Small intestine (tissue), 7 donors: ENCODE data around the gene DHRSX. TPM values are rescaled to one million over a fixed set of nuclear protein-coding genes. Genes with fewer than 3 reads are reported as not detected.
"Not testable (repeated sequence)": the region's sequence is repeated elsewhere in the genome, so short reads cannot be mapped to it uniquely, and the experiment has no call there.

Source experiments
- DNase-seq, 2 donors: peaks; one replicate each; pipeline versions ENCODE4 v3.0.0 to v3.0.0-alpha.2; 2013
- FAIRE-seq: peaks from 2 replicates; lab custom pipeline; 2012; peaks lifted over from hg19 to GRCh38; lab: Jason Lieb, UNC
- H3K27ac ChIP-seq, 3 donors: one replicate each; pipeline ENCODE4 v1.5.1; 2013; ENCODE audit warnings: low read length in 2 of 3, mild to moderate bottlenecking in 2 of 3, control low read depth in 1 of 3, inconsistent platforms in 1 of 3, low read depth in 1 of 3, moderate library complexity in 1 of 3
- H3K27me3 ChIP-seq, 3 donors: one replicate each; pipeline ENCODE4 v1.6.1; 2013; ENCODE audit warnings: low read length in 3 of 3, inconsistent platforms in 1 of 3; ENCODE audit not compliant: control insufficient read depth in 3 of 3, insufficient read depth in 3 of 3
- H3K36me3 ChIP-seq, 3 donors: one replicate each; pipeline ENCODE4 v1.6.1; 2013; ENCODE audit warnings: low read length in 3 of 3, inconsistent platforms in 1 of 3, low read depth in 1 of 3, mild to moderate bottlenecking in 1 of 3, moderate library complexity in 1 of 3; ENCODE audit not compliant: control insufficient read depth in 3 of 3, insufficient read depth in 2 of 3
- H3K4me1 ChIP-seq, 3 donors: one replicate each; pipeline ENCODE4 v1.6.1; 2013; ENCODE audit warnings: low read length in 2 of 3, inconsistent platforms in 1 of 3, low read depth in 1 of 3, mild to moderate bottlenecking in 1 of 3, moderate library complexity in 1 of 3; ENCODE audit not compliant: control insufficient read depth in 3 of 3, insufficient read depth in 2 of 3
- H3K4me3 ChIP-seq, 3 donors: one replicate each; pipeline ENCODE4 v1.5.1; 2013; ENCODE audit warnings: low read length in 3 of 3, control low read depth in 1 of 3, inconsistent platforms in 1 of 3, low read depth in 1 of 3, mild to moderate bottlenecking in 1 of 3, moderate library complexity in 1 of 3
- H3K9me3 ChIP-seq, 2 donors: one replicate each; pipeline ENCODE4 v1.6.1; 2013; ENCODE audit warnings: low read depth in 1 of 2, low read length in 1 of 2; ENCODE audit not compliant: control insufficient read depth in 2 of 2, insufficient read depth in 1 of 2
- WGBS, 3 donors: extraction: QIAGEN DNeasy Blood & Tissue Kit; methylation state at CpG; one replicate each; pipeline ENCODE4 v1.1.7; 2013; 5-methylcytosine and 5-hydroxymethylcytosine counted together
- polyA plus RNA-seq, 4 donors: library from polyadenylated mRNA; stranded (reverse) in 3 of 4; unstranded in 1 of 4; fragments of 200-250 nt in 3 of 4; fragments of 120-200 nt in 1 of 4; gene quantifications; one replicate each; pipeline versions ENCODE4 v1.2.1 to v1.2.3, GENCODE V29; 2013
- donor health status: healthy with polysubstance abuse.
- donor health status: control.
- donor health status: control.
- donor health status: Bipolar disorder and iron deficiency.
- donor health status: healthy.

DHRSX gene
- polyA plus RNA-seq, 4 donors, result 7.2 to 25.2 (median 12.1) TPM

DNA sequence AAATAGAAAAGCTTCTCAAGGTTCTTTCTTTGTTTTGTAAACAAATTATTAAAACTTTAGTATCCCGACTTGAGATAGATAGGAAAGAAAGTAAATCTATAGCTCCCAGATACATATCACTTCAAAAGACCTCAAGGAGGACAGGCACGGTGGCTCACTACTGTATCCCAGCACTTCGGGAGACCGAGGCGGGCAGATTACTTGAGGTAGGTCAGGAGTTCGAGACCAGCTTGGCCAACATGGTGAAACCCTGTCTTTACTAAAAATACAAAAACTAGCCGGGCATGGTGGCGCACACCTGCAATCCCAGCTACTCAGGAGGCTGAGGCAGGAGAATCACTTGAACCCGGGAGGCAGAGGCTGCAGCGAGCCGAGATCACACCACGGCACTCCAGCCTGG, 260.0 kb downstream of the DHRSX start:
- not testable (repeated sequence) for H3K27ac ChIP-seq, H3K4me3 ChIP-seq, H3K4me1 ChIP-seq, H3K27me3 ChIP-seq, FAIRE-seq, H3K9me3 ChIP-seq, DNase-seq
- WGBS, 3 donors, result 91 to 97% (median 97%) methylated on average over 11 to 12 of the region's 12 CpGs
- peaks cover 2 to 16% (median 2%) of the 10 kb centered on the region in 3 donors for H3K36me3 ChIP-seq

DNA sequence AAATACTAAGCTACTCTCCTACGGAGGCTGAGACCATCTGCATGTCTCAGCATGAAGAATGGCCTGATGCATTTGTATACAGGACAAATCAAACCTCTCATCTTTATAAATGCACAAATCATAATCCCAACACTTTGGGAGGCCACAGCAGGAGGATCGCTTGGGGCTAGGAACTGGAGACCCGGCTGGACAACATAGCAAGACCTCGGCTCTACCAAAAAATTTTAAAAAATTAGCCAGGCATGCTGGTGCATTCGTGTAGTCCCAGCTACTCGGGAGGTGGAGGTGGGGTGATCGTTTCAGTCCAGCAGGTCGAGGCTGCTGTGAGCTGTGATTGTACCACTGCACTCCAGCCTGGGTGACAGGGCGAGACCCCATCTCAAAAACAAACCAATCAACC, 262.8 kb downstream of the DHRSX start:
- H3K27me3 ChIP-seq, result no peaks in the 10 kb centered on the region
- H3K4me3 ChIP-seq, result no peak overlapping the region
- no peak overlapping the region for H3K27ac ChIP-seq
- H3K9me3 ChIP-seq, result peaks cover 0 to 2% of the 10 kb centered on the region in 2 donors
- peaks cover 2 to 16% (median 2%) of the 10 kb centered on the region in 3 donors for H3K36me3 ChIP-seq
- FAIRE-seq (no peak), DNase-seq (no peak)
- WGBS, 3 donors, result 93 to 95% (median 94%) methylated on average over 9 of the region's 9 CpGs
- no peaks in the 10 kb centered on the region for H3K4me1 ChIP-seq

DNA sequence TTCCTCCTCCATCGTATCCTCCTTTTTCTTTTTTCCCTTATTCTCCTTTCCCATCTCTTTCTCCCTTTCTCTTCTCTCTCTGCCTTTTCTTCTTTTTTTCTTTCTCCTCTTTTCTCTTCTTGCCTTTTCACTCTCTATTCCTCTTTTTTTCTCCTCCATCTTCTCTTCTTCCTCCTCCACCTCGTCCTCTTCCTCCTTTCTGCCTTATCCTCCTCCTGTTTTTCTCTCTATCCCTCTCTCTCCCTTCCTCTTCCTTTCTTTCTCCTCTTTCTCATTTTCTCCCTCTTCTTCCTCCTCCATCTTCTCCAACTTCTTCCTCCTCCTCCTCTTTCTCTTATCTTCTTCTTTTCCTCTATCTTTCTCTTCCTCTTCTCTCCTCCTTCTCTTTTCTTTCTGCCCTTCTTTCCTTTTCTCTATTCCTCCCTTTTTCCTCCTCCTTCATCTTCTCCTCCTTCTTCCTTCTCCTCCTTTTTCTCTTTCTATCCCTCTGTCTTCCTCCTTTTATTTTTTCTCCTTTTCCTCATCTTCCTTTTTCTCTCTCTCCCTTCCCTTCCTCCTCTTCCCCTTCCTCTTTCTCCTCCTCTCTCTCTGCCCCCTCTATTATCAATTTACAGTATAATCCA, 269.1 kb downstream of the DHRSX start:
- DNase-seq, result no peak
- FAIRE-seq, result no peak
- Histone ChIP-seq H3K4me3 (no peak overlapping the region), H3K36me3 (peaks cover 0 to 13% (median 2%) of the 10 kb centered on the region in 3 donors), H3K27ac (no peak overlapping the region), H3K9me3 (peaks cover 0 to 10% of the 10 kb centered on the region in 2 donors), H3K4me1 (no peaks in the 10 kb centered on the region), H3K27me3 (no peaks in the 10 kb centered on the region)
- 87 to 93% (median 93%) methylated on average over 2 of the region's 2 CpGs for WGBS, 3 donors

DNA sequence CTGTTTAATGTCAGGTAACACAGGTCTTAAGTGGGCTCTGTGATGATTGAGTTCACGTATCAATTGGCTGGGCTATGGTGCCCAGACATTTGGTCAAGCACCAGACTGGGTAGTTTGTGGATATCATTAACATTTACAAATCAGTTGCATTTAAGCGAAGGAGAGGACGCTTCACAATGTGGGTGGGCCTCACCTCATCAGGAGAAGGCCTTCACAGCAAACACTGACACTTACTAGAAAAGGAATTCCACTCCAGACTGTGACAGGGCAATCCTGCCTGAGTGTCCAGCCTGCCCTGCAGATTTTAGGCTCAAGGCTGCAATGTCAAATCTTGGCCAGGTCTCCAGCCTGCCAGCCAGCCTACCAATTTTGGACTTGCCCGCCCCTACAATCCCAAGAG, 270.3 kb downstream of the DHRSX start:
- Histone ChIP-seq H3K36me3 (peaks cover 0 to 13% (median 0%) of the 10 kb centered on the region in 3 donors), H3K9me3 (peaks cover 0 to 10% of the 10 kb centered on the region in 2 donors), H3K27me3 (no peaks in the 10 kb centered on the region), H3K4me3 (no peak overlapping the region), H3K4me1 (no peaks in the 10 kb centered on the region), H3K27ac (no peak overlapping the region)
- DNase-seq, result no peak
- no peak for FAIRE-seq
- WGBS, 3 donors, result 95 to 96% (median 95%) methylated on average over 4 of the region's 4 CpGs

DNA sequence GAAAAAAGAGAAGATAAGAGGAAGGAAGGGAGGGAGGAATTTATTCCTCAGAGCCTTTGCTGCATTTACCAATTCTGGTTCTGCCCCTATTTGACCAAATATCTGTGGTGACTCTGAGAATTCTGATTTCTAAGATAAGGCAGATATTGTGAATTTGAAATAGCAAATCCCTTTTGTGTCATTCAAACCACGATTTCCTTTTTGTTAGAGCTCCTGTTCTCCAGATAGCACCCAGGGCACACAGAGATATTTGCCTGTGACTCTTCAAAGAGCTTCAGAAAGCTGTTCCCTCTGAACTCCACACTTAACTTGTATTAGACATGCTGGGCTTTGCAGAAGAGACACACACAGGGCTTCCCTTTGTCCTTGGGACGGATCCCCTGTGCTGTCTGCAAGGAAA, 272.2 kb downstream of the DHRSX start:
- peaks cover 0 to 17% (median 0%) of the 10 kb centered on the region in 3 donors for H3K36me3 ChIP-seq
- FAIRE-seq (no peak), DNase-seq (no peak)
- no peaks in the 10 kb centered on the region for H3K4me1 ChIP-seq
- peaks cover 0 to 13% of the 10 kb centered on the region in 2 donors for H3K9me3 ChIP-seq
- no peak overlapping the region for H3K27ac ChIP-seq
- H3K27me3 ChIP-seq, result no peaks in the 10 kb centered on the region
- WGBS, 3 donors, result 70 to 84% (median 75%) methylated on average over 2 of the region's 2 CpGs
- no peak overlapping the region for H3K4me3 ChIP-seq

DNA sequence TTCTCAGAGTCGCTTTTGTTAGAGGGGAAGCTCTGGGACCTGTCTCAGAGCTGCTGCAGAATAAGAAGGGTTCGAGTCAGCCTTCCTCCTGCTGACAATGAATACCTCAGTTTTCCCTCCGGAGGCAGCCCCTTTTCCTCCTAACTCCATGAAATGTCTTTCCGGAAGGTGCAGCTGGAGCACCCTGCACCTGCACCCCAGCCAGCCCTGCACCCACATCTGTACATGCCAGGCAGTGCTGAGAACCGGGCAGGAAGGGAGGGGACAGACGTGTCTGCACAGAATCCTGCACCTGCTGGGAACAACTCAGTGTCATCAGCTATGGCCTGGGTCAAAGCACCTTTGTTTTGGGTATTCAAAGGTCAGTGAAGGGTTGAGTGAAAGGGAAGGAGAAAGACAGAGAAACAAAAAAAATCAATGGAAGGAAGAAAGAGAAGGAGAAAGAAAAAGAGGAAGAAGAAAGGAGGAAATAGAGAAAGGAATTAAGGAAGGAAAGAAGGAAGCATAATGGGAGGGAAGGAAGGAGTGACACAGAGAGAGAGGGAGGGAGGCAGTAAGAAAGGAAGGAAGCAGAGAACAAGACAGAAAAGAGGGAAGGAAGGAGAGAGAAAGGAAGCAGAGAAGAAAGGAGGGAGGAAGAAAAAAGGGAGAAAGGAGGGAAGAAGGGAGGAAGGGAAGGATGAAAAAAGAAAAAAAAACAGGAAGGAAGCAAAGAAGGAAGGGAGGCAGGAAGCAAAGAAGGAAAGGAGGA, 273.7 kb downstream of the DHRSX start:
- WGBS, 3 donors, result 79 to 89% (median 86%) methylated on average over 6 of the region's 6 CpGs
- peaks cover 0 to 27% of the 10 kb centered on the region in 2 donors for H3K9me3 ChIP-seq
- no peak for DNase-seq
- H3K4me3 ChIP-seq, result no peak overlapping the region
- FAIRE-seq, result no peak
- H3K36me3 ChIP-seq, result peaks cover 0 to 20% (median 0%) of the 10 kb centered on the region in 3 donors
- no peak overlapping the region for H3K27ac ChIP-seq
- H3K27me3 ChIP-seq, result no peaks in the 10 kb centered on the region
- H3K4me1 ChIP-seq, result no peaks in the 10 kb centered on the region

DNA sequence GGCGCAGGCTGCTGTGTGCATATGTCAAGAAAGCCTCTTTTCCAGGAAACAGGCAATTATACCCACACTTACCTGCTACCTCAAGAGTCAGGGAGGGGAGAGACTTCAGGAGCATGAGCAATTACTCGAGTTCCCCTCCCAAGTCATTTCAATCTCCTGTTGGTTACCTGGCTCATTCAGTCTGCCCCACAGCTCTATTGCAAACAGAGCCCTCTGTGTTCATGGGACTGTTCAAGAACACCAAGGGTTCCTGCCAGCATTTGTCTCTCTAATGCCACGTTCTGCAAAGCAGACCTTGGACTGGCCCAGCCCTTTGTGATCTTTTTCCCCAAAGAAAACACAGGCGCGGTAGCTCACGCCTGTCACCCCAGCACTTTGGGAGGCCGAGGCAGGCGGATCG, 274.6 kb downstream of the DHRSX start:
- H3K4me1 ChIP-seq, result no peaks in the 10 kb centered on the region
- no peak overlapping the region for H3K4me3 ChIP-seq
- H3K36me3 ChIP-seq, result peaks cover 0 to 20% (median 0%) of the 10 kb centered on the region in 3 donors
- no peak overlapping the region for H3K27ac ChIP-seq
- no peaks in the 10 kb centered on the region for H3K27me3 ChIP-seq
- FAIRE-seq (no peak), DNase-seq (no peak)
- H3K9me3 ChIP-seq, result peaks cover 0 to 33% of the 10 kb centered on the region in 2 donors
- 64 to 72% (median 65%) methylated on average over 9 of the region's 9 CpGs for WGBS, 3 donors

DNA sequence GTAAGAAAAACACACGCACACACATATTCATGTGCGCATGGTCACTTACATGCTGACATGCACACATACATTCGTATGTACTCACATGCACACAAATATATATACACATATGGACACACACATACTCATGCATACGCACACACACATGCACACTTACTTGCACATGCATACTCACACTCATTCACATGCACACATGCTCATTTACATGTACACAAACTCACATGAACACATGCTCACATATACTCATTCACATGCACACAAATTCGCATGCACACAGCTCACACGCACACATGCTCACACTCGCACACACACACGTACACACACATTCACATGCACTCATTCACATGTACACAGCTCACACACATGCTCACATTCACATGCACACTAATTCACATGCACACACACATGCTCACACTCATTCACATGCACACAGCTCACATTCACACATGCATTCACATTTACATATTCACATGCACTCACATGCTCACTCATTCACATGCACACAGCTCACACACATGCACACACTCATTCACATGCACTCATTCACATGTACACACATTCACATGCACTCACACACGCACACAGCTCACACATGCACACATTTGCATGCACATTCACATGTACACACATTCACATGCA, 276.1 kb downstream of the DHRSX start:
- H3K27ac ChIP-seq, result no peak overlapping the region
- peaks cover 1 to 34% of the 10 kb centered on the region in 2 donors for H3K9me3 ChIP-seq
- peaks cover 2 to 23% (median 5%) of the 10 kb centered on the region in 3 donors for H3K36me3 ChIP-seq
- FAIRE-seq (no peak), DNase-seq (no peak)
- no peaks in the 10 kb centered on the region for H3K4me1 ChIP-seq
- WGBS, 3 donors, result 89 to 97% (median 97%) methylated on average over 9 of the region's 9 CpGs
- no peak overlapping the region for H3K4me3 ChIP-seq
- H3K27me3 ChIP-seq, result no peaks in the 10 kb centered on the region
